A549 (cell line): ENCODE measurements around the gene KCNH3. TPM values are rescaled to one million over a fixed set of nuclear protein-coding genes. Genes with fewer than 3 reads are reported as not detected.
A peak's percentile ranks its signal among the peaks of the same experiment; 100 is the strongest.

ENCODE experiments used
- ATAC-seq, 2 experiments: fragments of 200-7000 bp in 1 of 2; fragments of >200 bp in 1 of 2; cut with Nextera tagmentation in 1 of 2; cut with Tn5 transposase in 1 of 2; 3 replicates each; pipeline versions ENCODE4 v1.8.0 to v1.9.1; 2018 to 2020; ENCODE audit warnings: mild to moderate bottlenecking in 1 of 2, moderate library complexity in 1 of 2
- CTCF ChIA-PET: fragments of 300-600 bp; sonication (Branson Sonifier 250); formaldehyde crosslinking; extraction: SDS; loops from one replicate; lab custom pipeline; 2021; ENCODE audit warnings: antibody characterized with exemption, inconsistent platforms; lab: Yijun Ruan, JAX
- POLR2A ChIA-PET: fragments of 350-600 bp; formaldehyde crosslinking; extraction: SDS; loops from one replicate; lab custom pipeline; 2021; ENCODE audit warnings: antibody characterized with exemption, inconsistent platforms; lab: Yijun Ruan, JAX
- DNase-seq, 2 experiments: peaks; one replicate each; pipeline versions ENCODE4 v3.0.0 to v3.0.0-alpha.2; 2011 to 2016; ENCODE audit warnings: low read depth in 1 of 2, low spot score in 1 of 2
- FAIRE-seq: peaks from 2 replicates; lab custom pipeline; 2011; peaks lifted over from hg19 to GRCh38; lab: Jason Lieb, UNC
- H3K27ac ChIP-seq, 2 experiments: fragments of >200 bp; sonication (Bioruptor Twin); formaldehyde crosslinking; 3 replicates each; pipeline ENCODE4 v1.5.1; 2016 to 2017
- H3K4me1 ChIP-seq: fragments of >200 bp; sonication (Bioruptor Twin); formaldehyde crosslinking; 3 replicates; pipeline ENCODE4 v1.6.1; 2016
- H3K4me2 ChIP-seq: fragments of >200 bp; sonication (Bioruptor Twin); formaldehyde crosslinking; 3 replicates; pipeline ENCODE4 v1.6.1; 2016
- H3K4me3 ChIP-seq: fragments of >200 bp; sonication (Bioruptor Twin); formaldehyde crosslinking; 3 replicates; pipeline ENCODE4 v1.5.1; 2016
- H3K9me3 ChIP-seq: fragments of >200 bp; sonication (Bioruptor Twin); formaldehyde crosslinking; 3 replicates; pipeline ENCODE4 v1.6.1; 2016
- CBX2 ChIP-seq: fragments of 200-600 bp; sonication (generic); IDR thresholded peaks from 2 replicates; pipeline ENCODE4 v1.6.1; 2016; ENCODE audit warnings: low read depth, mild to moderate bottlenecking, borderline replicate concordance
- CHD4 ChIP-seq: fragments of 200-600 bp; sonication (generic); IDR thresholded peaks from 2 replicates; pipeline ENCODE4 v1.6.1; 2016; ENCODE audit warnings: antibody characterized with exemption, mild to moderate bottlenecking, borderline replicate concordance
- EHF ChIP-seq: fragments of 250-450 bp; sonication (Bioruptor Pico); IDR thresholded peaks from 2 replicates; pipeline ENCODE4 v1.5.0; 2020; ENCODE audit warnings: mild to moderate bottlenecking
- FOSL2 ChIP-seq, 2 experiments: fragments of 450-650 bp in 1 of 2; fragments of >200 bp in 1 of 2; sonication (Bioruptor Twin) in 1 of 2; formaldehyde crosslinking; IDR thresholded peaks; 2 replicates each; pipeline versions ENCODE4 v1.5.0 to v1.6.1; 2016 to 2020; ENCODE audit warnings: mild to moderate bottlenecking in 1 of 2, moderate library complexity in 1 of 2
- FOXS1 ChIP-seq: fragments of 250-450 bp; sonication (Bioruptor Pico); IDR thresholded peaks from 2 replicates; pipeline ENCODE4 v1.5.0; 2020; ENCODE audit warnings: mild to moderate bottlenecking, moderate library complexity
- GATA3 ChIP-seq: IDR thresholded peaks from 2 replicates; pipeline ENCODE4 v1.6.1; 2012; ENCODE audit warnings: borderline replicate concordance
- HES2 ChIP-seq: fragments of >200 bp; sonication (Bioruptor Twin); formaldehyde crosslinking; IDR thresholded peaks from 2 replicates; pipeline ENCODE4 v1.6.1; 2016
- HEYL ChIP-seq: fragments of 250-450 bp; sonication (Bioruptor Pico); IDR thresholded peaks from 2 replicates; pipeline ENCODE4 v1.8.0; 2021; ENCODE audit warnings: mild to moderate bottlenecking, moderate library complexity
- HOXB13 ChIP-seq: fragments of 250-450 bp; sonication (Bioruptor Pico); IDR thresholded peaks from 2 replicates; pipeline ENCODE4 v1.5.0; 2020; ENCODE audit warnings: low read depth, mild to moderate bottlenecking, moderate library complexity
- HOXB5 ChIP-seq: fragments of 250-450 bp; sonication (Bioruptor Pico); IDR thresholded peaks from 2 replicates; pipeline ENCODE4 v1.5.0; 2020; ENCODE audit warnings: mild to moderate bottlenecking, moderate library complexity
- JUN ChIP-seq, 2 experiments: fragments of >200 bp; sonication (Bioruptor Twin); formaldehyde crosslinking; IDR thresholded peaks; 2 replicates in 1 of 2; 3 replicates in 1 of 2; pipeline ENCODE4 v1.6.1; 2016 to 2017
- JUNB ChIP-seq: fragments of >200 bp; sonication (Bioruptor Twin); formaldehyde crosslinking; IDR thresholded peaks from 2 replicates; pipeline ENCODE4 v1.6.1; 2016
- MAFK ChIP-seq: fragments of 450-650 bp; IDR thresholded peaks from 2 replicates; pipeline ENCODE4 v1.6.1; 2014; ENCODE audit not compliant: partially characterized antibody
- MAZ ChIP-seq: fragments of 150-350 bp; IDR thresholded peaks from 2 replicates; pipeline ENCODE4 v1.6.1; 2014; ENCODE audit warnings: antibody characterized with exemption, low read depth, low read length, borderline replicate concordance
- PHF8 ChIP-seq: fragments of 200-600 bp; sonication (generic); IDR thresholded peaks from 2 replicates; pipeline ENCODE4 v1.6.1; 2016; ENCODE audit warnings: low read depth, mild to moderate bottlenecking, antibody characterized with exemption, moderate library complexity, borderline replicate concordance
- POLR2A ChIP-seq: IDR thresholded peaks from 2 replicates; pipeline ENCODE4 v1.6.1; 2012; ENCODE audit warnings: mild to moderate bottlenecking, low read length
- RARB ChIP-seq: fragments of 250-450 bp; sonication (Bioruptor Pico); IDR thresholded peaks from 2 replicates; pipeline ENCODE4 v1.8.0; 2021; ENCODE audit warnings: mild to moderate bottlenecking, moderate library complexity
- RCOR1 ChIP-seq: fragments of 150-350 bp; IDR thresholded peaks from 2 replicates; pipeline ENCODE4 v1.6.1; 2014; ENCODE audit warnings: antibody characterized with exemption, low read length, low read depth
- RNF2 ChIP-seq: fragments of 200-600 bp; sonication (generic); IDR thresholded peaks from 2 replicates; pipeline ENCODE4 v1.6.1; 2016; ENCODE audit warnings: low read depth, mild to moderate bottlenecking, antibody characterized with exemption, moderate library complexity, borderline replicate concordance
- SREBF2 ChIP-seq: fragments of 450-650 bp; IDR thresholded peaks from 2 replicates; pipeline ENCODE4 v1.6.1; 2014; ENCODE audit warnings: mild to moderate bottlenecking, moderate library complexity
- ZNF302 ChIP-seq: fragments of 250-450 bp; sonication (Bioruptor Pico); IDR thresholded peaks from 2 replicates; pipeline ENCODE4 v1.9.0; 2021; ENCODE audit warnings: inconsistent platforms, mild to moderate bottlenecking, moderate library complexity
- ZSCAN20 ChIP-seq: fragments of 250-450 bp; sonication (Bioruptor Pico); IDR thresholded peaks from 2 replicates; pipeline ENCODE4 v1.8.0; 2022; ENCODE audit warnings: mild to moderate bottlenecking, moderate library complexity
- WGBS: methylation state at CpG from one replicate; pipeline ENCODE4 v1.1.6; 2017; ENCODE audit errors: missing lambda C conversion rate; 5-methylcytosine and 5-hydroxymethylcytosine counted together
- polyA plus RNA-seq, 4 experiments: library from polyadenylated mRNA; depleted of rRNA in 3 of 4; stranded (reverse); fragments of >200 nt; fragmentation: RNase III in 1 of 4; extraction: RNeasy Plus Mini Kit Qiagen cat#74134 plus additional on column Dnase treatment in 1 of 4; gene quantifications; 2 replicates in 3 of 4; 3 replicates in 1 of 4; pipeline ENCODE4 v1.2.3, GENCODE V29; 2011 to 2017
- TF ChIP-seq, protein P1 (sequence below): fragments of 200-600 bp; sonication (generic); IDR thresholded peaks from 2 replicates; pipeline ENCODE4 v1.6.1; 2016; ENCODE audit warnings: antibody characterized with exemption, mild to moderate bottlenecking, moderate library complexity
- TF ChIP-seq, protein P2 (sequence below): IDR thresholded peaks from 2 replicates; pipeline ENCODE4 v1.6.1; 2012
- TF ChIP-seq, protein P3 (sequence below): fragments of 150-350 bp; IDR thresholded peaks from 2 replicates; pipeline ENCODE4 v1.6.1; 2014; ENCODE audit warnings: low read depth, mild to moderate bottlenecking, low read length
- TF ChIP-seq, protein P4 (sequence below): fragments of 250-450 bp; sonication (Bioruptor Pico); IDR thresholded peaks from 2 replicates; pipeline ENCODE4 v1.5.0; 2020; ENCODE audit warnings: low read depth, mild to moderate bottlenecking, moderate library complexity

KCNH3 gene
- polyA plus RNA-seq, 2 of the 4 experiments (the other 2 are of a cell fraction): 1.0 to 2.2 TPM

GRCh38 chr12:49567611-49568441 lies 29.0 kb downstream of the KCNH3 start, which contains the start of gene MCRS1 (continued):
- TF ChIP-seq, protein P1, sequence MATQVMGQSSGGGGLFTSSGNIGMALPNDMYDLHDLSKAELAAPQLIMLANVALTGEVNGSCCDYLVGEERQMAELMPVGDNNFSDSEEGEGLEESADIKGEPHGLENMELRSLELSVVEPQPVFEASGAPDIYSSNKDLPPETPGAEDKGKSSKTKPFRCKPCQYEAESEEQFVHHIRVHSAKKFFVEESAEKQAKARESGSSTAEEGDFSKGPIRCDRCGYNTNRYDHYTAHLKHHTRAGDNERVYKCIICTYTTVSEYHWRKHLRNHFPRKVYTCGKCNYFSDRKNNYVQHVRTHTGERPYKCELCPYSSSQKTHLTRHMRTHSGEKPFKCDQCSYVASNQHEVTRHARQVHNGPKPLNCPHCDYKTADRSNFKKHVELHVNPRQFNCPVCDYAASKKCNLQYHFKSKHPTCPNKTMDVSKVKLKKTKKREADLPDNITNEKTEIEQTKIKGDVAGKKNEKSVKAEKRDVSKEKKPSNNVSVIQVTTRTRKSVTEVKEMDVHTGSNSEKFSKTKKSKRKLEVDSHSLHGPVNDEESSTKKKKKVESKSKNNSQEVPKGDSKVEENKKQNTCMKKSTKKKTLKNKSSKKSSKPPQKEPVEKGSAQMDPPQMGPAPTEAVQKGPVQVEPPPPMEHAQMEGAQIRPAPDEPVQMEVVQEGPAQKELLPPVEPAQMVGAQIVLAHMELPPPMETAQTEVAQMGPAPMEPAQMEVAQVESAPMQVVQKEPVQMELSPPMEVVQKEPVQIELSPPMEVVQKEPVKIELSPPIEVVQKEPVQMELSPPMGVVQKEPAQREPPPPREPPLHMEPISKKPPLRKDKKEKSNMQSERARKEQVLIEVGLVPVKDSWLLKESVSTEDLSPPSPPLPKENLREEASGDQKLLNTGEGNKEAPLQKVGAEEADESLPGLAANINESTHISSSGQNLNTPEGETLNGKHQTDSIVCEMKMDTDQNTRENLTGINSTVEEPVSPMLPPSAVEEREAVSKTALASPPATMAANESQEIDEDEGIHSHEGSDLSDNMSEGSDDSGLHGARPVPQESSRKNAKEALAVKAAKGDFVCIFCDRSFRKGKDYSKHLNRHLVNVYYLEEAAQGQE: 0 out of 2 replicates have a peak, but pooled peaks have one; percentile 15
- TF ChIP-seq JUNB (no peak), POLR2A (peak; percentile 63), RCOR1 (no peak), FOSL2 (IDR thresholded peaks at IDR 0.05) (no peak), FOSL2 (CRISPR knock-in tag; IDR thresholded peaks at IDR 0.05) (0 out of 2 replicates have a peak, but pooled peaks have one; percentile 5), ZSCAN20 (CRISPR knock-in tag) (no peak), FOXS1 (CRISPR knock-in tag) (no peak), RARB (CRISPR knock-in tag) (no peak), CHD4 (no peak), MAFK (no peak), HOXB13 (CRISPR knock-in tag) (no peak), GATA3 (no peak), JUN (IDR thresholded peaks at IDR 0.05) (peak; percentile 72 to 87; a peak in 4 of 5 replicates)
- TF ChIP-seq, protein P2, sequence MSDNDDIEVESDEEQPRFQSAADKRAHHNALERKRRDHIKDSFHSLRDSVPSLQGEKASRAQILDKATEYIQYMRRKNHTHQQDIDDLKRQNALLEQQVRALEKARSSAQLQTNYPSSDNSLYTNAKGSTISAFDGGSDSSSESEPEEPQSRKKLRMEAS: peak; percentile 97
- TF ChIP-seq, all 56 proteins: peak for 11

DNA sequence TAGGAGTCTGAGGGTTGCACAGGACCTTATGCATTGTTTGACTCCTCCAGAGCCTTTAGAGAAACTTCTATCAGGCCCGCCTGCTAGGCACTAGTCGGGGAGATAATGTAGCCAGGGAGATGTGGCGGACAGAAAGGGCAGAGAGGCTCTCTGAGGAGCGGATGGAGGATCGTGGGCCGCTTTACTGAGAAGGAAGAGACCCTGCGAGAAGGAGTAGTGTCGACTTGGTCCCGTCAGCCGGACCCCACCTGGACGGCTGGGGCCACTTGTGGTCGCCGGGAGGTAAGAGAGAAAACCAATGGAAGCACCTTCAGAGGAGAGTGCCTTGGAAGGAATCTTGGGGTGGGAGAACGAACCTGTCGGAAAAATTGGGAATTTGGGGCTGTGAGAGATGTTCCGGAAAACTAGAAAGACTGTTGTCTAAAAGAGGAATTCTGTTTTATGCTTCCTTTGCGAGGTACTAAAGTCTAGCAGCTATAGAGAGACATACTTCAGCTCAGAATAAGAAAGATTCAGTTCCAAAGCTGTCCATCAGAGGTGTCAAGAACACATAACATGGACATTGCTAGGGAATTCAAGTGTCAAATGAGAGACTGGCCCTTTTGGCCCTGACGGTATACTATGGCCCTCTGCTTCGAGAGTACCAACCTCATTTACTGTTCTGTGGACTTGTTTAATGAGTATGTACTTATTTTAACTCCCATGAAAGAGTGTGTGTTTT lies 29.8 kb downstream of the KCNH3 start:
- Histone ChIP-seq H3K9me3 (no peaks in the 10 kb centered on the region), H3K4me2 (peak overlapping the region; percentile 86), H3K4me3 (peak overlapping the region; percentile 65), H3K27ac (peak overlapping the region; percentile 95 to 99), H3K4me1 (peaks cover 13% of the 10 kb centered on the region)
- POLR2A ChIA-PET: no interaction called here
- FAIRE-seq: no peak
- DNase-seq: peak; percentile 27 to 54
- under 1% methylated on average over 19 of the region's 19 CpGs for WGBS
- peak; percentile 73 to 78 for ATAC-seq
- CTCF ChIA-PET: interaction anchor here (3.2 to 5.6 kb wide), 2 partner anchors 12 to 15 kb away, joined by 22 to 58 read pairs; no protein-coding TSS in a partner anchor
- TF ChIP-seq HES2 (no peak), FOXS1 (CRISPR knock-in tag) (no peak), MAZ (no peak), JUN (IDR thresholded peaks at IDR 0.05) (no peak), CBX2 (no peak), ZNF302 (CRISPR knock-in tag) (no peak), HEYL (CRISPR knock-in tag) (no peak), PHF8 (no peak), JUNB (no peak), HOXB5 (CRISPR knock-in tag) (no peak), POLR2A (no peak), EHF (CRISPR knock-in tag) (no peak), HOXB13 (CRISPR knock-in tag) (no peak), SREBF2 (no peak), RNF2 (no peak)
- TF ChIP-seq, protein P3, sequence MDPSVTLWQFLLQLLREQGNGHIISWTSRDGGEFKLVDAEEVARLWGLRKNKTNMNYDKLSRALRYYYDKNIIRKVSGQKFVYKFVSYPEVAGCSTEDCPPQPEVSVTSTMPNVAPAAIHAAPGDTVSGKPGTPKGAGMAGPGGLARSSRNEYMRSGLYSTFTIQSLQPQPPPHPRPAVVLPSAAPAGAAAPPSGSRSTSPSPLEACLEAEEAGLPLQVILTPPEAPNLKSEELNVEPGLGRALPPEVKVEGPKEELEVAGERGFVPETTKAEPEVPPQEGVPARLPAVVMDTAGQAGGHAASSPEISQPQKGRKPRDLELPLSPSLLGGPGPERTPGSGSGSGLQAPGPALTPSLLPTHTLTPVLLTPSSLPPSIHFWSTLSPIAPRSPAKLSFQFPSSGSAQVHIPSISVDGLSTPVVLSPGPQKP: no peak
- TF ChIP-seq, protein P1: no peak
- TF ChIP-seq, protein P4, sequence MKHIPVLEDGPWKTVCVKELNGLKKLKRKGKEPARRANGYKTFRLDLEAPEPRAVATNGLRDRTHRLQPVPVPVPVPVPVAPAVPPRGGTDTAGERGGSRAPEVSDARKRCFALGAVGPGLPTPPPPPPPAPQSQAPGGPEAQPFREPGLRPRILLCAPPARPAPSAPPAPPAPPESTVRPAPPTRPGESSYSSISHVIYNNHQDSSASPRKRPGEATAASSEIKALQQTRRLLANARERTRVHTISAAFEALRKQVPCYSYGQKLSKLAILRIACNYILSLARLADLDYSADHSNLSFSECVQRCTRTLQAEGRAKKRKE (CRISPR knock-in tag): no peak
